Measurements from ENCODE around the gene ZBTB5. TPM values are rescaled to one million over a fixed set of nuclear protein-coding genes. Genes with fewer than 3 reads are reported as not detected.
A peak's percentile ranks its signal among the peaks of the same experiment; 100 is the strongest.

The ZBTB5 gene
- total and polyA plus RNA-seq, 2 of the 13 experiments (the other 11 are each of a cell fraction or from before 2014, with no cell fraction given), result 12.5 to 20.5 TPM

DNA sequence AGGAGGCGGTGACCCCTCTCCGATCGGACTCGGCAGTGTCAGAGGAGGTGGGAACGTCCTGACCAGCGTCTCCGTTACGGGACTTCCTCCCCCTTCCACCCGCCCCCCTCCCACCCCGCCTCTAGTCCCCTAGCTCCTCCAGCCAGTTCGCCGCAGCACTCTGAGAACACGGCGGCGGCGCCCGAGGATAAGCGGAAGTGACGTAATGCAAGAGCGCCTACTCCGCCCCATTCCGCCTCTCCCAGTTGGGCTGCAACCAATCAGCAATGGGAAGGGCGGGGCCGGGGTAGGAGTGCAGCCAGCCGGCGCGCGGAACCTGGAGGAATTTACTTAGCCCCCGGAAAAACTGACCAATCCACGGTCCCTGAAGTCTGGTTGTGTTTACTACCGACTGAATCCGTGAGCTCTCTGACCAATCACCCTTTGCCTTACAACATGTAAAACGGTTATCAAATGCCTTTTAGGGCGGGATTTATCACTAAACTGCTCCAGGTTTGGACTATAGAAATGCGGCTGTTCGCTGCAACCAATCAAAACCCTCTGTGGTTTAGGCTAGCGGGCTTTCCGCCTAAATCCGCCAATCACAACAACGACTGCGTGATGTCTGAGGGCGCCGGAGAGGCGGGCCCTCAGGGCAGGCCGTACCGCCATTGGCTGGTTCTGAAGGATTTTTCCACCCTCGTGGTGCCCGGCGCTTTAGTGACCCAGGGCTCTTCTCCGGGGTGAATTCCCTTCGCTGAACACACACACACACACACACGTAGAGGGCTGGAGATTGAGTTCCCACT is at the start of gene ZBTB5 (continued):
- TF ChIP-seq ZNF574 (CRISPR knock-in tag; IDR thresholded peaks at IDR 0.05) (0 out of 2 replicates have a peak, but pooled peaks have one; percentile 6), ZNF607 (CRISPR knock-in tag; IDR thresholded peaks at IDR 0.05; ENCODE audit: borderline replicate concordance) (no peak), LRRFIP1 (CRISPR knock-in tag; conservative IDR thresholded peaks at IDR 0.05) (no peak), SAP130 (CRISPR knock-in tag; IDR thresholded peaks at IDR 0.05; ENCODE audit: low read depth) (peak; percentile 76), ZNF790 (CRISPR knock-in tag; IDR thresholded peaks at IDR 0.05; ENCODE audit: borderline replicate concordance) (no peak), ELK4 (CRISPR knock-in tag; IDR thresholded peaks at IDR 0.05; ENCODE audit: borderline replicate concordance) (no peak), CAMTA2 (CRISPR knock-in tag; IDR thresholded peaks at IDR 0.05; ENCODE audit: borderline replicate concordance) (no peak), NR1H2 (CRISPR knock-in tag; IDR thresholded peaks at IDR 0.05; ENCODE audit: borderline replicate concordance, low read depth) (no peak)
- TF ChIP-seq, protein P1, sequence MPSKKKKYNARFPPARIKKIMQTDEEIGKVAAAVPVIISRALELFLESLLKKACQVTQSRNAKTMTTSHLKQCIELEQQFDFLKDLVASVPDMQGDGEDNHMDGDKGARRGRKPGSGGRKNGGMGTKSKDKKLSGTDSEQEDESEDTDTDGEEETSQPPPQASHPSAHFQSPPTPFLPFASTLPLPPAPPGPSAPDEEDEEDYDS (CRISPR knock-in tag; IDR thresholded peaks at IDR 0.05), result peak; percentile 79
- TF ChIP-seq, protein P2, sequence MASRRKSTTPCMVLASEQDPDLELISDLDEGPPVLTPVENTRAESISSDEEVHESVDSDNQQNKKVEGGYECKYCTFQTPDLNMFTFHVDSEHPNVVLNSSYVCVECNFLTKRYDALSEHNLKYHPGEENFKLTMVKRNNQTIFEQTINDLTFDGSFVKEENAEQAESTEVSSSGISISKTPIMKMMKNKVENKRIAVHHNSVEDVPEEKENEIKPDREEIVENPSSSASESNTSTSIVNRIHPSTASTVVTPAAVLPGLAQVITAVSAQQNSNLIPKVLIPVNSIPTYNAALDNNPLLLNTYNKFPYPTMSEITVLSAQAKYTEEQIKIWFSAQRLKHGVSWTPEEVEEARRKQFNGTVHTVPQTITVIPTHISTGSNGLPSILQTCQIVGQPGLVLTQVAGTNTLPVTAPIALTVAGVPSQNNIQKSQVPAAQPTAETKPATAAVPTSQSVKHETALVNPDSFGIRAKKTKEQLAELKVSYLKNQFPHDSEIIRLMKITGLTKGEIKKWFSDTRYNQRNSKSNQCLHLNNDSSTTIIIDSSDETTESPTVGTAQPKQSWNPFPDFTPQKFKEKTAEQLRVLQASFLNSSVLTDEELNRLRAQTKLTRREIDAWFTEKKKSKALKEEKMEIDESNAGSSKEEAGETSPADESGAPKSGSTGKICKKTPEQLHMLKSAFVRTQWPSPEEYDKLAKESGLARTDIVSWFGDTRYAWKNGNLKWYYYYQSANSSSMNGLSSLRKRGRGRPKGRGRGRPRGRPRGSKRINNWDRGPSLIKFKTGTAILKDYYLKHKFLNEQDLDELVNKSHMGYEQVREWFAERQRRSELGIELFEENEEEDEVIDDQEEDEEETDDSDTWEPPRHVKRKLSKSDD (CRISPR knock-in tag; IDR thresholded peaks at IDR 0.05; ENCODE audit: low read depth), result peak; percentile 6; the same call in 1 of the 2 replicates
- TF ChIP-seq, protein P3, sequence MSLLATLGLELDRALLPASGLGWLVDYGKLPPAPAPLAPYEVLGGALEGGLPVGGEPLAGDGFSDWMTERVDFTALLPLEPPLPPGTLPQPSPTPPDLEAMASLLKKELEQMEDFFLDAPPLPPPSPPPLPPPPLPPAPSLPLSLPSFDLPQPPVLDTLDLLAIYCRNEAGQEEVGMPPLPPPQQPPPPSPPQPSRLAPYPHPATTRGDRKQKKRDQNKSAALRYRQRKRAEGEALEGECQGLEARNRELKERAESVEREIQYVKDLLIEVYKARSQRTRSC (CRISPR knock-in tag; IDR thresholded peaks at IDR 0.05; ENCODE audit: low read depth), result 0 out of 2 replicates have a peak, but pooled peaks have one; percentile 62
- TF ChIP-seq, protein P4, sequence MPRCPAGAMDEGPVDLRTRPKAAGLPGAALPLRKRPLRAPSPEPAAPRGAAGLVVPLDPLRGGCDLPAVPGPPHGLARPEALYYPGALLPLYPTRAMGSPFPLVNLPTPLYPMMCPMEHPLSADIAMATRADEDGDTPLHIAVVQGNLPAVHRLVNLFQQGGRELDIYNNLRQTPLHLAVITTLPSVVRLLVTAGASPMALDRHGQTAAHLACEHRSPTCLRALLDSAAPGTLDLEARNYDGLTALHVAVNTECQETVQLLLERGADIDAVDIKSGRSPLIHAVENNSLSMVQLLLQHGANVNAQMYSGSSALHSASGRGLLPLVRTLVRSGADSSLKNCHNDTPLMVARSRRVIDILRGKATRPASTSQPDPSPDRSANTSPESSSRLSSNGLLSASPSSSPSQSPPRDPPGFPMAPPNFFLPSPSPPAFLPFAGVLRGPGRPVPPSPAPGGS (CRISPR knock-in tag; IDR thresholded peaks at IDR 0.05), result 0 out of 2 replicates have a peak, but pooled peaks have one; percentile 24

All from HepG2 (cell line).